Sigmoid colon (tissue), 7 donors: ENCODE data around the gene GPR108. TPM values are rescaled to one million over a fixed set of nuclear protein-coding genes. Genes with fewer than 3 reads are reported as not detected.
"Not testable (repeated sequence)": the region's sequence is repeated elsewhere in the genome, so short reads cannot be mapped to it uniquely, and the experiment has no call there.

Experiments used
- DNase-seq: peaks from one replicate; pipeline ENCODE4 v3.0.0-alpha.2; 2019
- H3K27ac ChIP-seq, 4 donors: fragments of 200-600 bp; sonication (generic); one replicate each; pipeline ENCODE4 v1.5.1; 2016 to 2019; ENCODE audit warnings: mild to moderate bottlenecking in 1 of 4
- H3K27me3 ChIP-seq, 3 donors: fragments of 200-600 bp; sonication (generic); one replicate each; pipeline ENCODE4 v1.5.1; 2019; ENCODE audit warnings: mild to moderate bottlenecking in 1 of 3
- H3K36me3 ChIP-seq, 4 donors: fragments of 200-600 bp; sonication (generic); one replicate each; pipeline ENCODE4 v1.5.1; 2016 to 2019
- H3K4me1 ChIP-seq, 4 donors: fragments of 200-600 bp; sonication (generic); one replicate each; pipeline ENCODE4 v1.5.1; 2017 to 2019
- H3K4me3 ChIP-seq, 4 donors: fragments of 200-600 bp; sonication (generic); one replicate each; pipeline ENCODE4 v1.5.1; 2017 to 2019; ENCODE audit warnings: mild to moderate bottlenecking in 2 of 4, moderate library complexity in 1 of 4
- H3K9me3 ChIP-seq, 4 donors: fragments of 200-600 bp in 3 of 4; sonication (generic) in 3 of 4; one replicate each; pipeline versions ENCODE4 v1.5.1 to v1.6.1; 2013 to 2019
- EP300 ChIP-seq, 4 donors: sonication (generic); formaldehyde crosslinking; IDR thresholded peaks; one replicate each; pipeline ENCODE4 v1.6.1; 2017; ENCODE audit warnings: antibody characterized with exemption in 4 of 4
- POLR2A ChIP-seq, 2 donors: fragments of 450-650 bp; IDR thresholded peaks; one replicate each; pipeline ENCODE4 v1.6.1; 2016; ENCODE audit warnings: antibody characterized with exemption in 2 of 2, mild to moderate bottlenecking in 2 of 2, moderate library complexity in 2 of 2
- POLR2AphosphoS5 ChIP-seq, 4 donors: sonication (generic); formaldehyde crosslinking; IDR thresholded peaks; one replicate each; pipeline ENCODE4 v1.6.1; 2017; ENCODE audit warnings: antibody characterized with exemption in 4 of 4
- WGBS, 2 donors: extraction: QIAGEN DNeasy Blood & Tissue Kit; methylation state at CpG; one replicate each; pipeline ENCODE4 v1.1.7; 2013; 5-methylcytosine and 5-hydroxymethylcytosine counted together
- intact Hi-C: fragments of 100-400 bp; cut with DNase I; formaldehyde crosslinking; loops from one replicate; pipeline ENCODE4 v1.15.1; 2023
- polyA plus RNA-seq, 3 donors: library from polyadenylated mRNA; stranded (reverse); fragments of 200-250 nt; gene quantifications; one replicate each; pipeline ENCODE4 v1.2.3, GENCODE V29; 2013
- total RNA-seq, 4 donors: library from RNA; depleted of rRNA; stranded (reverse); fragments of >200 nt; gene quantifications; one replicate each; pipeline ENCODE4 v1.1.0, GENCODE V29; 2016
- TF ChIP-seq, protein P1 (sequence below), 4 experiments: fragments of 450-650 bp in 3 of 4; fragments of 200-600 bp in 1 of 4; IDR thresholded peaks; one replicate each; pipeline ENCODE4 v1.5.1; 2016 to 2019; ENCODE audit warnings: antibody characterized with exemption in 4 of 4, mild to moderate bottlenecking in 3 of 4, moderate library complexity in 2 of 4
- donor health status: healthy with polysubstance abuse.
- donor health status: Bipolar disorder and iron deficiency.
- donor health status: healthy.

GPR108 gene
- total and polyA plus RNA-seq, 7 donors, result 39.0 to 91.1 (median 57.8) TPM

DNA sequence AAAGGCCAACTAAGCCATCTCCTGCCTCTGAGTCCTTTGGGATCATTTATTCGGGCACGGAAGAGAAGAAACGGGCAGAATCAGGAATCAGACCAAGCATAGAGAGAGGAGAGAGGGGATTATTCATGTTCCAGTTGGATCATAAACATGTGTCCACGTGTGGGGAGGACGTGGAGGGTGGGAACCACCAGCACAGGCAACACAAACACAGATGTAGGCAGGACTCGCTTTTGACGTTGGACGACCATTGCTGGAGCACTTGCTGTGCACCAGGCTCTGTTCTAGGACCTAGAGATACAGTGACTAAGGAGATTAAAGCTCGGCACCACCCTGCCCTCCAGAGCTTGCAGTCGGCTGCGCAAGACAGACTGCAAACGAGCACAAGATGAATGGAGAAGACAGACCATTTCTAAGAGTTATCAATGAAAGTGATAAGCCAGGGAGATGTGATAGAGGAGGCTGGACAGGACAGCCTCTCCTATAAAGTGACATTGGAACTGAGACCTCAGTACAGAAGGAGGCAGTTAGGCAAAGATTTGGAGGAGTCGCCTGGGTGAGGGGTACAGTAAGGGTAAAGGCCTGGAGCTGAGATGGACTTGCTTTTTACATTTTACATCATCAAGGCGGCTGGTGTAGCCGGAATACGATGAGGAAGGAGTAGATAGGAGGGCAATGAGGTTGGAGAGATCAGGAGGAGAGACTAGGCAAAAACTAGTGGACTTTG is 29.1 kb upstream of the GPR108 start:
- peaks cover 0 to 11% (median 10%) of the 10 kb centered on the region in 4 donors for H3K4me1 ChIP-seq
- TF ChIP-seq EP300 (IDR thresholded peaks at IDR 0.05) (no peak), POLR2A (IDR thresholded peaks at IDR 0.05) (no peak), POLR2AphosphoS5 (IDR thresholded peaks at IDR 0.05) (no peak)
- TF ChIP-seq, protein P1, sequence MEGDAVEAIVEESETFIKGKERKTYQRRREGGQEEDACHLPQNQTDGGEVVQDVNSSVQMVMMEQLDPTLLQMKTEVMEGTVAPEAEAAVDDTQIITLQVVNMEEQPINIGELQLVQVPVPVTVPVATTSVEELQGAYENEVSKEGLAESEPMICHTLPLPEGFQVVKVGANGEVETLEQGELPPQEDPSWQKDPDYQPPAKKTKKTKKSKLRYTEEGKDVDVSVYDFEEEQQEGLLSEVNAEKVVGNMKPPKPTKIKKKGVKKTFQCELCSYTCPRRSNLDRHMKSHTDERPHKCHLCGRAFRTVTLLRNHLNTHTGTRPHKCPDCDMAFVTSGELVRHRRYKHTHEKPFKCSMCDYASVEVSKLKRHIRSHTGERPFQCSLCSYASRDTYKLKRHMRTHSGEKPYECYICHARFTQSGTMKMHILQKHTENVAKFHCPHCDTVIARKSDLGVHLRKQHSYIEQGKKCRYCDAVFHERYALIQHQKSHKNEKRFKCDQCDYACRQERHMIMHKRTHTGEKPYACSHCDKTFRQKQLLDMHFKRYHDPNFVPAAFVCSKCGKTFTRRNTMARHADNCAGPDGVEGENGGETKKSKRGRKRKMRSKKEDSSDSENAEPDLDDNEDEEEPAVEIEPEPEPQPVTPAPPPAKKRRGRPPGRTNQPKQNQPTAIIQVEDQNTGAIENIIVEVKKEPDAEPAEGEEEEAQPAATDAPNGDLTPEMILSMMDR (IDR thresholded peaks at IDR 0.05), result no peak
- H3K9me3 ChIP-seq, result no peaks in the 10 kb centered on the region
- no peaks in the 10 kb centered on the region for H3K36me3 ChIP-seq
- peak overlapping the region in 1 of 4 donors; percentile 26 for H3K4me3 ChIP-seq
- intact Hi-C loops, result no loop called here
- peak overlapping the region in 2 of 4 donors; percentile 1 to 24 for H3K27ac ChIP-seq
- no peak for DNase-seq
- peaks cover 20 to 46% (median 41%) of the 10 kb centered on the region in 3 donors for H3K27me3 ChIP-seq
- 7 to 39% methylated on average over 16 of the region's 16 CpGs for WGBS, 2 donors

DNA sequence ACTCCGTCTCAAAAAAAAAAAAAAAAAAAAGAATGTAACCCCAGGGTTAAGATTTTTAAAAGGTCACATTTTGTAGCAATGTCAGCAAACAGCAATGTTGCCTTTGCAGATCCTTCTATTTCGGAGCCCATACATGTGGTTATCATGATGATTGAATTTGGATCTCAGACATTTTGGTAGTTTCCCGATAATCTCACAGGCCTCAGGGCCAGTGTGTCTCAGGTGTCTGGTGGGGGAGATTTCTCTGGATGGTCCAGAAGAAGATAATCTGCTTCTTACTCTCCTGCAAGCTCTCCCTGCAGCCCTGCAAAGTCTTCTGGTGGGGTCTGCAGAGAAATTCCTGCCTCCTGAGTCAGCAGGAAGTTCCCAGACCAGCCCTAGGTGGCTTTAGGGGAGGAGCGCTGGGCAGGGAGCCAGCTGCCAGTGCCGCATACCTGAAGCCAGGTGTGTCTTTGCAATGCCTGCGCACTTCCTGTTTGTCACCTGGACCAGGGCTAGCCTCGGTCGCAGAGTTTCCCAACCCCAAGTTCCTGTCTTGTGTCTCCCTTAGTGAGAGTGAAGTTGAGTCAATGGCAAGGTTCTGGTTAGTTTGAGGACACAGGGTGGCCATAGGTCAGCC is 28.5 kb upstream of the GPR108 start:
- Histone ChIP-seq H3K27me3 (peaks cover 20 to 46% (median 41%) of the 10 kb centered on the region in 3 donors), H3K4me1 (peaks cover 0 to 11% (median 10%) of the 10 kb centered on the region in 4 donors), H3K27ac (peak overlapping the region in 2 of 4 donors; percentile 1 to 24), H3K4me3 (no peak overlapping the region), H3K36me3 (no peaks in the 10 kb centered on the region), H3K9me3 (no peaks in the 10 kb centered on the region)
- 17 to 38% methylated on average over 8 of the region's 8 CpGs for WGBS, 2 donors
- TF ChIP-seq, protein P1 (IDR thresholded peaks at IDR 0.05), result no peak
- TF ChIP-seq EP300 (IDR thresholded peaks at IDR 0.05), result no peak
- peak in 1 of 2 donors; percentile 57 for TF ChIP-seq POLR2A (IDR thresholded peaks at IDR 0.05)
- peak in 1 of 4 donors; percentile 18 for TF ChIP-seq POLR2AphosphoS5 (IDR thresholded peaks at IDR 0.05)
- intact Hi-C loops, result no loop called here
- DNase-seq, result no peak

DNA sequence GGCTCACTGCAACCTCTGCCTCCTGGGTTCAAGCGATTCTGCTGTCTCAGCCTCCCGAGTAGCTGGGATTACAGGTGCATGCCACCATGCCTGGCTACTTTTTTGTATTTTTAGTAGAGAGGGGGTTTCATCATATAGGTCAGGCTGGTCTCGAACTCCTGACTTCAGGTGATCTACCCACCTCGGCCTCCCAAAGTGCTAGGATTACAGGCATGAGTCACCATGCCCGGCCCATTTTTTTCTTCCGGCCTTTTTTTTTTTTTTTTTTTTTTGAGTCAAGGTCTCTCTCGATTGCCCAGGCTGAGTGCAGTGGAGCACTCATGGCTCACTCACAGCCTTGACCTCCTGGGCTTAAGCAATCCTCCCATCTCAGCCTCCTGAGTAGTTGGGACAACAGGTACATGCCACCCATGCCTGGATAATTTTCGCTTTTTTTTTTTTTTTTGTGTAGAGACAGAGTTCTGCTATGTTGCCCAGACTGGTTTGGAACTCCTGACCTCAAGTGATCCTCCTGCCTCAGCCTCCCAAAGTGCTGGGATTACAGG is 24.9 kb upstream of the GPR108 start:
- H3K9me3 ChIP-seq, H3K27ac ChIP-seq, H3K4me1 ChIP-seq, intact Hi-C loops, DNase-seq, H3K4me3 ChIP-seq, H3K36me3 ChIP-seq: not testable (repeated sequence)
- 81 to 91% methylated on average over 8 of the region's 8 CpGs for WGBS, 2 donors
- H3K27me3 ChIP-seq, result peaks cover 15 to 35% (median 23%) of the 10 kb centered on the region in 3 donors

DNA sequence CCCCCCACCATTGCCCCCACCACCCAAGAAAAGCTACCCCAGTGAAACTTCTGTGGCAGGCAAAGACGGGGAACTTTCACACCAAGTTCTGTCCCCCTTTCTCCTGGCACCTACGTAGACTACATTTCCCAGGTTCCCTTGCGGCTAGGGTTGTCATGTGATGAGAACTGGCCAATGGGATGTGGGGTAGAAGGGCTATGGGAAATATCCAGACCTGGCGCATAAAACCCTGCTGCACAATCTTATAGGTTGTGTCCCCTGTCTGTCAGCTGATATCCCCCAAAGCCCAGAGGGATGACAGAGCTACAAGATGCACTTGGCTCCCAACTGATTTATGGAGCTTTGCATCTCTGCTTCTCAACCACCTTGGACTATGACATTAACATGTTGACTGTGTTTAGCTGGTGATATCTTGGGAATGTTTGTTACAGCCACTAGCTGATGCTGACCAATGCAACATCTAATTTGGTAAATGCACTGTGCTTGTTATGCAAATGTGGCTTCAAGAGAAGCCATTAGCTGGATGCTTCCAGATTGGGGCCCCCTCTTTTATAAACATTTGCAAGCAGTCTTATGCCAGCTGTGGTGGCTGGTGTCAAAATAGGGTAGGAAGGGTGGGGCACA is 23.8 kb upstream of the GPR108 start:
- H3K27me3 ChIP-seq, result peaks cover 5 to 23% (median 12%) of the 10 kb centered on the region in 3 donors
- H3K27ac ChIP-seq, result no peak overlapping the region
- no peaks in the 10 kb centered on the region for H3K4me1 ChIP-seq
- intact Hi-C loops, result no loop called here
- no peaks in the 10 kb centered on the region for H3K9me3 ChIP-seq
- H3K36me3 ChIP-seq, result no peaks in the 10 kb centered on the region
- no peak for DNase-seq
- 82 to 83% methylated on average over 4 of the region's 4 CpGs for WGBS, 2 donors
- TF ChIP-seq POLR2A (IDR thresholded peaks at IDR 0.05) (no peak), POLR2AphosphoS5 (IDR thresholded peaks at IDR 0.05) (no peak), EP300 (IDR thresholded peaks at IDR 0.05) (no peak)
- TF ChIP-seq, protein P1 (IDR thresholded peaks at IDR 0.05), result no peak
- no peak overlapping the region for H3K4me3 ChIP-seq

DNA sequence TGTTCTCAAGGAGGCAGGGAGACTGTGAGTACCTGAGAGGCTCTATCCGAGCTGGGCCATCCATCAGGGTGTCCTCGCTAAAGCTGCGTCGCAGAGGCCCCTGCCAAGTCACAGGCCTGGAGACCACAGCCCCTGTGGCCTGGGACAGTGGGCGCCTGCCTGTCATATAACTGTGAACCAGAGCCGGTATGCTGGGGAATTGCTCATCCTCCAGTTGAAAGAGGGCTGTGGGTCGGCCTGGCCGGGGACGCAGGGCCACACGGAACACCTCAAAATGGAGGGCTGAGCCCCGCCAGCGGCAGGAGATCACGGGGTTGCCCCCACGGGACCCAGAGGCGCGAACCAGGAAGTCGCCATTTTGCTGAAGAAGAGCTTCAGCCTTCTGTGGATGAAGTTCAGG is 23.2 kb upstream of the GPR108 start:
- no peaks in the 10 kb centered on the region for H3K4me1 ChIP-seq
- no peak overlapping the region for H3K4me3 ChIP-seq
- 96 to 97% methylated on average over 17 of the region's 17 CpGs for WGBS, 2 donors
- H3K27ac ChIP-seq, result no peak overlapping the region
- no peaks in the 10 kb centered on the region for H3K36me3 ChIP-seq
- no peaks in the 10 kb centered on the region for H3K9me3 ChIP-seq
- intact Hi-C loops, result no loop called here
- TF ChIP-seq, protein P1 (IDR thresholded peaks at IDR 0.05), result no peak
- TF ChIP-seq POLR2AphosphoS5 (IDR thresholded peaks at IDR 0.05) (no peak), EP300 (IDR thresholded peaks at IDR 0.05) (no peak), POLR2A (IDR thresholded peaks at IDR 0.05) (no peak)
- peaks cover 0 to 17% (median 6%) of the 10 kb centered on the region in 3 donors for H3K27me3 ChIP-seq
- no peak for DNase-seq
